Hippocampal formation (tissue), 2 donors: ENCODE results near the gene RAB17.

Source experiments
- DNase-seq, 2 donors: peaks; one replicate each; lab custom pipeline; 2025; lab: John Stamatoyannopoulos, UW

The RAB17 gene

GRCh38 chr2:237564526-237565131, 25.9 kb downstream of the RAB17 start:
- DNase-seq = no peak

- DNase-seq = no peak
Measured at GRCh38 chr2:237563816-237564215, 26.7 kb downstream of the RAB17 start.

GRCh38 chr2:237561221-237561620, 29.3 kb downstream of the RAB17 start:
- DNase-seq = no peak

GRCh38 chr2:237558961-237559641, 31.4 kb downstream of the RAB17 start:
- DNase-seq = no peak

- no peak for DNase-seq
Measured at GRCh38 chr2:237557633-237558015, 32.9 kb downstream of the RAB17 start.

GRCh38 chr2:237556773-237557632, 33.5 kb downstream of the RAB17 start:
- no peak for DNase-seq

GRCh38 chr2:237555560-237555959, 35.0 kb downstream of the RAB17 start:
- DNase-seq = no peak

- DNase-seq = no peak
Measured at GRCh38 chr2:237553948-237554347, 36.6 kb downstream of the RAB17 start.

GRCh38 chr2:237552908-237553307, 37.6 kb downstream of the RAB17 start:
- DNase-seq = no peak

- DNase-seq = no peak
Measured at GRCh38 chr2:237551071-237551574, 39.4 kb downstream of the RAB17 start.

GRCh38 chr2:237549643-237550415, 40.7 kb downstream of the RAB17 start:
- no peak for DNase-seq

GRCh38 chr2:237549216-237549615, 41.3 kb downstream of the RAB17 start:
- DNase-seq = no peak

- DNase-seq = no peak
Measured at GRCh38 chr2:237547841-237548416, 42.6 kb downstream of the RAB17 start.

- DNase-seq = no peak
Measured at GRCh38 chr2:237546876-237547395, 43.6 kb downstream of the RAB17 start.

GRCh38 chr2:237546040-237546875, 44.3 kb downstream of the RAB17 start:
- no peak for DNase-seq

GRCh38 chr2:237542001-237542704, 48.4 kb downstream of the RAB17 start:
- no peak for DNase-seq

- DNase-seq = no peak
Measured at GRCh38 chr2:237541243-237541642, 49.3 kb downstream of the RAB17 start.

- no peak for DNase-seq
Measured at GRCh38 chr2:237540823-237541222, 49.7 kb downstream of the RAB17 start.

- no peak for DNase-seq
Measured at GRCh38 chr2:237540223-237540775, 50.2 kb downstream of the RAB17 start.
